Smooth muscle cell of the coronary artery (primary cell): ENCODE results near the gene HS3ST6. TPM values are rescaled to one million over a fixed set of nuclear protein-coding genes. Genes with fewer than 3 reads are reported as not detected.

Experiments used
- total RNA-seq: library from RNA; depleted of rRNA; stranded (reverse); fragments of >200 nt; gene quantifications from 2 replicates; pipeline ENCODE4 v1.2.3, GENCODE V29; 2014; ENCODE audit warnings: low replicate concordance

The HS3ST6 gene
- not detected in 2 replicates for total RNA-seq

DNA sequence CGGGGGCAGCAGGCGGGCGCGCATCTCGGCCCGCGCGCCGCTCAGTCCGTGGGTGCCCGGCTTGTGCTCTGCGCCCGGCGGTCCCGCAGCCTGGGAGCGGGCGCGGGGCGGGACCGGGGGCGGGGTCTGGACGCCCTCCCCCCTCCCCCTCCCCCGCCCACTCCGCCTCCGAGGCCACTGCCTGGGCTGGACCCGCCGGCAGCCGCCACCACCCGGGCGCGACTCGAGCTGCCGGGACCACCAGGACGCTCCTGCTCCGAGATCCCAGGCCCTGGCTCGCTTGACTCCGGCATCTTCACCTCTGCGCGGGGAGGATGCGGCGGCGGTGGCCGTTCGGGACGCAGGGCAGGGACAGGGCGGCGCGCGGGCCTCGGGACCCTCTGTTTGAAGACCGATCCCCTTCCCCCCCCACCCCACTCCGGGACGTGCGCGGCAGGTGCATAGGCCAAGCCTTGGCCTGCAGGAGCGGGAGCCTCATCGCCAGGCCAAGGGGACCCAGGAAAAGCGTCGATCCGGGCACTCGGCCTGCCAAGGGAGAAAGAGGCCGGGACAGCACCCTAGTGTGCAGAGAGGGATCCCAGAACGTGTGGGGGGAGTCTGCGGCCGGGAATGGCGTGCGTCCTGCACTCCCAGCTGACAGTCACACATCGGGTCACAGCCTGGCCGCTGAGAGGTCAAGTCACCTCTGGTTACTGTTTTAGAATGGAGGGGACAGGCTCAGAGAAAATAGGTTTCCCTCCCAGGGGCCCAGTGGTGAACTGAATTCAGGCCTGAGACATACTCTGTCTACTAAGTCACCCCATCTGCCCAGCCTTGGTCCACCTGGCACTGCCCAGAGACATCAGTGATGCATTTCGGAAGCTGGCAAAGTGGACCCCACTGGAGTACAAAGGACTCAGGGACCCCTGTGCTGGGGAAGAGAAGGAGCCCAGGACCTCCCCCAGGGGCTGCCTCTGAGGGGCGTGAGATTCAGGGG is at the start of gene HS3ST6:
Gene HS3ST6, minus strand, starts transcription at position 65 of the 976 bp plus-strand sequence. CDS start 92 bp downstream, outside the sequence.

DNA sequence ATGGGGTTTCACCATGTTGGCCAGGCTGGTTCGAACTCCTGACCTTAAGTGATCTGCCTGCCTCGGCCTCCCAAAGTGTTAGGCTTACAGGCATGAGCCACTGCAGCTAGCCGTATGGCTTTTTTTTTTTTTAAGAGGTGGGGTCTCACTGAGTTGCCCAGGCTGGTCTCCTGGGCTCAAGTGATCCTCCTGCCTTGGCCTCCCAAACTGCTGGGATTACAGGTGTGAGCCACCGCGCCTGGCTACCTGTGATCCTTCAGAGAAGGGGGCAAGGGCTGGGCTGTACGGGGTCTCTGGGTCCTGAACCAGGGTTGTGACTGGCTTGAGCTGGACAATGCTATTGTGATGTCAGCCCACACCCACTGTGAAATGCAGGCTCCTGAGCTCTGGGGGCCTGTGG is 48.2 kb upstream of the HS3ST6 start, which contains the start of gene RNF151:
Gene RNF151, plus strand, starts transcription at position 397 of the 400 bp plus-strand sequence. CDS start 26 bp downstream, outside the sequence.

DNA sequence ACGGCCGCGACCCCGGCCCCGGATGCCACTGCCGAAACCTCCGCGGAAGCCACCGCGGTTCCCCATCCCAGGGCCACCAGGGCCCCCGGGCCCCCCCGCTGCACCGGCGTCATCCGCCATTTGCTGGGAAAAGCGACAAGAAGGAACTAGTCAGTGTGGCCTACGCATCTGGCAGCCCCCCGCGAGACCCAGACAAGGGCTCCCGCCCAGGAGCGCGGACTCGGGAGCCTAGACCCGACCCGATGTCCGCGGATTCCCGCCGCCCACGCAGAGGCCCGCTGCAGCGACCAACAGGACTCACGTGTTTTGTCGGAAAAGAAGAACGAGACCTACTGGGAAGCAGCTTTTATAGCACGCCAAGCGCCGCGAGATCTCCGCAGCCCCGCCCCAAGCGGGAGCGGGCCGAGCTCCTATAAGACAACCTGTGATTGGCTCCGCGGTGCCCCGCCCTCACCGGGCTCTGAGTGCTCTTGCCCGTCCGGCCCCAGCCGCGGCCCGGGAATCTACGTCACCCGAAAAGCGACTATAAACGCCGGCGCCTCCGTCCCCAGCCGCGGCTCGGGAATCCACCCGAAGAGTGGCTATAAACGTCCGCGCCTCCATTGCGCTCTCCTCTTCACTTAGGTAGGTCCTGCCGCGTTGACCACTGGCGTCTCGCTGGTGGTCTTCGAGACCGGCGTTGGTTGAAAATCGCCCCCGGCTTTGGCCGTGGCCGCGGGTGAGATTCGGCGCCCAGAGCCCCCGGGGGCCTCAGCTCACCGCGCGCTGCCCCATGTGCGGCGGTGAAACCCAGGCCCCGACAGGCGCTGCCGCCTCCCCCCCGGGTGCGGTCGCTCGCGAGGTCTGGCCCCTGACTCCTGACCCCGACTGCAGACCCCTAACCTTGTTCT is 46.5 kb upstream of the HS3ST6 start, which contains the start of gene RPS2:
Gene RPS2, minus strand, starts transcription at position 321 of the 890 bp plus-strand sequence. Its CDS starts 201 bp downstream, at position 120.

DNA sequence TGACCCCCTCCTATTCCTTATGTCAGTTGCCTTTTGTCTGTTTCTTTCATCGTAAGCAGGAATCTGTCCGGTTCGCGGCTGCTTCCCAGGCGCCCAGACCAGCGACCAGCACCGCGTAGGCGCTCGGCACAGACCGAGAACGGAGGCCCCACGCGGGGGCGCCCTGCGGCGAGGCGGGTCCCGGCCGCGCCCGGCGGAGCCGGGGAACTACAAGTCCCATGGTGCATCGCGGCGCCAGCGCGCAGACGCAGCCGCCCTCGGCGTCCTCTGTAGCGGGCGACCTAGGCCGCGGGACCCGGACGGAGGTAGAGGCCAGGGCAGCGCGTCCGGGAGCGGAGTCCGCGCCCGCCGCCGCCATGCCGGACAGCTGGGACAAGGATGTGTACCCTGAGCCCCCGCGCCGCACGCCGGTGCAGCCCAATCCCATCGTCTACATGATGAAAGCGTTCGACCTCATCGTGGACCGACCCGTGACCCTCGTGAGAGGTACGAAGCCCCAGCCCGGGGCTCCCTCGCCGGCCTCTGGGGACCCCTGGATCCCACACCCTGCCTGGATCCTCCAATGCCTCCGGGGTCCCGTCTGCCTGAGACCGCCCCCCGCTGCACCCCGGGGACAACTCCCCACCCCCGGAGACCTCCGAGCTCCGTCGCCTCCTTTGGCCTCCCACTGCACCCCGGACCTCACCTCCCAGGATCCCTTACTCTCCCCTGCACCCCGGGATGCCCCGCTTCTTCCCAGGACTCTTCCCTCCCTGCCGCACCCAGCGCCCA is 41.2 kb upstream of the HS3ST6 start, which contains the start of gene NDUFB10:
Gene NDUFB10, plus strand, starts transcription at position 270 of the 771 bp plus-strand sequence. Its CDS starts 87 bp downstream, at position 357.

DNA sequence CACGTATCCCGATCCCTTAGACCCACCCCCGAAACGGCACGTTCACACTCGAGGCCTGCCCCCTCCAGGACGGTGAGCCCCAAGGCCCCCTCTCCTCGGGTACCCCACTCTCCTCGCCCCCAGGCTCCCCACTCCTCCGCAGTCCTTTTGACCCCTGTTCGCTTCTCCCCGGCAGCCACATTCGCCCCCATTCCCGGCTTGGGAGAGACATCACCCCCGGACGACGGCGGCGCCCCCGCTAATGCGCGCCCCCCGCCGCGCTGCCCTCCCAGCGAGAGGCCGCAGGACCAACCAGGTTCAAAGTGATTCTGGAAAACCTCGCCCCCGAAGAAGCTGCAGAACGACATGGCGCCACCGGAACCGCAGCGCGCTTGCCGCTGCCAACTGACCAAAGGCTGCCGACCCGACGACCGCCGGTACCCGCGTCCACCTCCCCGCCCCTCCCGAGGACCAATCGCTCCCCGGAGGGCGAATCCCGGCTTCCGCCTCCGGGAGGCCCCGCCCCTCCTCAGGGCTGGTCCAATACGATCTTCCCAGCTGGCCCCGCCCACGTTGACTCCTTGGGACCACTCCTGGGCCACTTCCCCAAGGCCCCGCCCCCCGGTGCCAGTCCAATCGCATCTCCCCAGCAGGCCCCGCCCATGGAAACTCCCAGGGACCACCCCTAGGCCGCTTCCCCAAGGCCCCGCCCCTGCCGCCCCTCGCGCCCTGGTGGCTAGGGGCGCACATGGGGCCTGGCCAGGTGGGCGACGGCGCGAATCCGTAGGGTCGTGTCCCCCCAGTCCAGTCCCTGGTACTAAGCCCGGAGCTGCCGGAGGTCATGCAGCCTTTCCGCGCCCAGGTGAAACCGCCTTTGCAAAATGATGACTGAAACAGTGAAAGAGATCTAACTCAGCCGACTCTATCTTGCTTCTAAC is 24.9 kb upstream of the HS3ST6 start, which contains the start of gene MSRB1:
Gene MSRB1, minus strand, starts transcription at position 390 of the 917 bp plus-strand sequence. Its CDS starts 43 bp downstream, at position 347.

DNA sequence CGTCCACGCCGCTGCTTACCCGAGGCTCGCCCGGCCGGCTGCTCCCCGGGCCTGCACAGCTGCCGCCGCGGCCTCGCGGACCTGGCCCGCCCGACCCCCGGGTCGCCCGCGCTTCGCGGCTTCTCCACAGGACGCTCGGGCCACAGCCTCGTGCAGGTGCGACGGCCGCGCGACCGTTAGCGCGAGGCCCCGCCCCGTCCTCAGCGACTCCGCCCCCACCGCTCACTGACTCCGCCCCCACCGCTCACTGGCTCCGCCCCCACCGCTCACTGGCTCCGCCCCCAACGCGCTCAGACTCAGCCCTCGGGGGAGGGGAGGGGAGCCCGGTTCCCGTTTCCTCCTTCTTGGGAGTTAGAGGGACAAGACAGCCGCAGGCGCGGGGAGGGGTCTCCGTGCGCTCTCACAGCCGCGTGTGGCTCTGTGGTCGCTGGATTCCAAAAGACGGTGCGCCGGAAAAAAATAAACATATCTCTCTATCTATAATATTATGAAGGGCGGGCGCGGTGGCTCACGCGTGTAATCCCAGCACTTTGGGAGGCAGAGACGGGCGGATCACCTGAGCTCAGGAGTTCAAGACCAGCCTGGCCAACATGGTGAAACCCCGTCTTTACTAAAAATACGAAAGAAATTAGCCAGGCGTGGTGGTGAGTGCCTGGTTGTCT is 46.1 kb downstream of the HS3ST6 start, which contains the start of gene MEIOB:
Gene MEIOB, minus strand, starts transcription at position 191 of the 662 bp plus-strand sequence. CDS start 3,989 bp downstream, outside the sequence.

Other genes starting within 250 kb of the HS3ST6 start
- 8.8 and 26.7 TPM in 2 replicates for gene JPT2, start 240.1 kb downstream of the HS3ST6 start, total RNA-seq
- gene MAPK8IP3, start 212.2 kb downstream of the HS3ST6 start, total RNA-seq = 31.8 and 51.6 TPM in 2 replicates
- gene NME3, start 146.9 kb downstream of the HS3ST6 start, total RNA-seq = 35.7 and 45.9 TPM in 2 replicates
- 5.0 TPM in 2 replicates for gene EME2, start 145.6 kb downstream of the HS3ST6 start, total RNA-seq
- 71.6 and 87.2 TPM in 2 replicates for gene MRPS34, start 145.3 kb downstream of the HS3ST6 start, total RNA-seq
- gene SPSB3, start 135.8 kb downstream of the HS3ST6 start, total RNA-seq = 30.8 and 55.7 TPM in 2 replicates
- gene NUBP2, start 135.5 kb downstream of the HS3ST6 start, total RNA-seq = 30.3 and 65.2 TPM in 2 replicates
- gene IGFALS, start 124.7 kb downstream of the HS3ST6 start, total RNA-seq = under 0.01 TPM in 2 replicates
- gene HAGH, start 91.6 kb downstream of the HS3ST6 start, total RNA-seq = 51.5 and 65.6 TPM in 2 replicates
- 71.6 and 134 TPM in 2 replicates for gene FAHD1, start 91.2 kb downstream of the HS3ST6 start, total RNA-seq
- gene MEIOB, start 46.3 kb downstream of the HS3ST6 start, total RNA-seq = 0.23 TPM in 1 of 2 replicates, not detected in the other
- 4.8 and 8.5 TPM in 2 replicates for gene MSRB1, start 24.8 kb upstream of the HS3ST6 start, total RNA-seq
- gene RPL3L, start 36.3 kb upstream of the HS3ST6 start, total RNA-seq = 0.12 TPM in 1 of 2 replicates, not detected in the other
- 221 and 281 TPM in 2 replicates for gene NDUFB10, start 41.1 kb upstream of the HS3ST6 start, total RNA-seq
- 3,947 and 4,144 TPM in 2 replicates for gene RPS2, start 46.4 kb upstream of the HS3ST6 start, total RNA-seq
- gene RNF151, start 48.4 kb upstream of the HS3ST6 start, total RNA-seq = not detected in 2 replicates
- gene TBL3, start 53.6 kb upstream of the HS3ST6 start, total RNA-seq = 36.2 and 36.5 TPM in 2 replicates
- not detected in 2 replicates for gene NOXO1, start 63.1 kb upstream of the HS3ST6 start, total RNA-seq
- 6.4 and 11.7 TPM in 2 replicates for gene GFER, start 65.8 kb upstream of the HS3ST6 start, total RNA-seq
- gene SYNGR3, start 71.6 kb upstream of the HS3ST6 start, total RNA-seq = 0.94 and 4.9 TPM in 2 replicates
- gene ZNF598, start 91.4 kb upstream of the HS3ST6 start, total RNA-seq = 9.9 and 12.0 TPM in 2 replicates
- 0.23 and 0.60 TPM in 2 replicates for gene NPW, start 101.4 kb upstream of the HS3ST6 start, total RNA-seq
- 8.2 and 48.6 TPM in 2 replicates for gene NHERF2, start 108.5 kb upstream of the HS3ST6 start, total RNA-seq
- 33.1 and 36.3 TPM in 2 replicates for gene NTHL1, start 129.4 kb upstream of the HS3ST6 start, total RNA-seq
- gene TSC2, start 129.6 kb upstream of the HS3ST6 start, total RNA-seq = 29.4 and 80.4 TPM in 2 replicates
- gene PKD1, start 217.5 kb upstream of the HS3ST6 start, total RNA-seq = 63.7 and 174 TPM in 2 replicates
- gene RAB26, start 230.2 kb upstream of the HS3ST6 start, total RNA-seq = 1.3 and 1.5 TPM in 2 replicates
- gene TRAF7, start 237.4 kb upstream of the HS3ST6 start, total RNA-seq = 37.0 and 49.5 TPM in 2 replicates